HG03064 (cell line): ENCODE data around the gene RIC1.
"Not testable (repeated sequence)": the region's sequence is repeated elsewhere in the genome, so short reads cannot be mapped to it uniquely, and the experiment has no call there.

Source experiments
- ATAC-seq: cut with Tn5 transposase; IDR thresholded peaks from one replicate; pipeline ENCODE4 v1.9.1; 2021; ENCODE audit warnings: low read depth; ENCODE audit not compliant: unreplicated experiment

The RIC1 gene

GRCh38 chr9:5718296-5719032 is 89.6 kb downstream of the RIC1 start:
- no peak for ATAC-seq

- no peak for ATAC-seq
Observed at GRCh38 chr9:5719100-5719926, 90.4 kb downstream of the RIC1 start.

GRCh38 chr9:5720151-5720550 is 91.2 kb downstream of the RIC1 start:
- no peak for ATAC-seq

GRCh38 chr9:5721279-5722087 is 92.6 kb downstream of the RIC1 start:
- no peak for ATAC-seq

GRCh38 chr9:5722679-5723078 is 93.8 kb downstream of the RIC1 start:
- ATAC-seq, result not testable (repeated sequence)

- ATAC-seq, result no peak
Observed at GRCh38 chr9:5735072-5735471, 106.2 kb downstream of the RIC1 start.

- ATAC-seq, result no peak
Observed at GRCh38 chr9:5736563-5737346, 107.8 kb downstream of the RIC1 start.

GRCh38 chr9:5743109-5743508 is 114.2 kb downstream of the RIC1 start:
- no peak for ATAC-seq

GRCh38 chr9:5748438-5748837 is 119.5 kb downstream of the RIC1 start:
- no peak for ATAC-seq

- no peak for ATAC-seq
Observed at GRCh38 chr9:5749306-5749705, 120.4 kb downstream of the RIC1 start.

- no peak for ATAC-seq
Observed at GRCh38 chr9:5750569-5750968, 121.7 kb downstream of the RIC1 start.

- ATAC-seq, result no peak
Observed at GRCh38 chr9:5756633-5757032, 127.7 kb downstream of the RIC1 start.

GRCh38 chr9:5760338-5760737 is 131.4 kb downstream of the RIC1 start:
- ATAC-seq, result no peak

- ATAC-seq, result no peak
Observed at GRCh38 chr9:5762421-5762820, 133.5 kb downstream of the RIC1 start.

- peak; percentile 92 for ATAC-seq
Observed at GRCh38 chr9:5764130-5764868, 135.4 kb downstream of the RIC1 start.

GRCh38 chr9:5767968-5768932 is 139.3 kb downstream of the RIC1 start:
- ATAC-seq, result no peak

GRCh38 chr9:5773324-5773999 is 144.6 kb downstream of the RIC1 start:
- ATAC-seq, result no peak

- no peak for ATAC-seq
Observed at GRCh38 chr9:5778805-5779204, 149.9 kb downstream of the RIC1 start.
